WERI-Rb-1 (cell line): Measurements from ENCODE around the gene BATF3.
A peak's percentile ranks its signal among the peaks of the same experiment; 100 is the strongest.

Source experiments
- DNase-seq: peaks from one replicate; pipeline ENCODE4 v3.0.0-alpha.2; 2020
- H3K27ac ChIP-seq: fragments of 250-450 bp; sonication (Bioruptor Pico); 2 replicates; pipeline ENCODE4 v1.5.1; 2020; ENCODE audit warnings: mild to moderate bottlenecking, moderate library complexity
- H3K27me3 ChIP-seq: fragments of 250-450 bp; sonication (Bioruptor Pico); 2 replicates; pipeline ENCODE4 v1.5.1; 2021; ENCODE audit warnings: mild to moderate bottlenecking, low read depth, moderate library complexity; ENCODE audit not compliant: insufficient read depth, severe bottlenecking
- H3K36me3 ChIP-seq: fragments of 250-450 bp; sonication (Bioruptor Pico); 2 replicates; pipeline ENCODE4 v1.5.1; 2020; ENCODE audit warnings: mild to moderate bottlenecking, moderate library complexity
- H3K4me3 ChIP-seq: 2 replicates; pipeline ENCODE4 v1.5.1; 2011; ENCODE audit warnings: low read depth, mild to moderate bottlenecking, control low read depth, low read length
- H3K9me3 ChIP-seq: fragments of 250-450 bp; sonication (Bioruptor Pico); 2 replicates; pipeline ENCODE4 v1.5.1; 2021; ENCODE audit warnings: mild to moderate bottlenecking, moderate library complexity; ENCODE audit not compliant: severe bottlenecking
- CTCF ChIP-seq: IDR thresholded peaks from 2 replicates; pipeline ENCODE4 v1.5.1; 2011; ENCODE audit warnings: low read depth, mild to moderate bottlenecking, control low read depth, inconsistent platforms, low read length

BATF3 gene

GRCh38 chr1:212684076-212684475 is 15.6 kb downstream of the BATF3 start:
- DNase-seq: no peak
- no peaks in the 10 kb centered on the region for H3K36me3 ChIP-seq
- H3K27ac ChIP-seq: no peak overlapping the region
- no peak for TF ChIP-seq CTCF
- H3K9me3 ChIP-seq: no peaks in the 10 kb centered on the region
- H3K27me3 ChIP-seq: no peaks in the 10 kb centered on the region
- no peak overlapping the region for H3K4me3 ChIP-seq

GRCh38 chr1:212683357-212683722 is 16.3 kb downstream of the BATF3 start:
- no peak overlapping the region for H3K4me3 ChIP-seq
- H3K27ac ChIP-seq: no peak overlapping the region
- no peaks in the 10 kb centered on the region for H3K36me3 ChIP-seq
- DNase-seq: no peak
- no peak for TF ChIP-seq CTCF
- H3K27me3 ChIP-seq: no peaks in the 10 kb centered on the region
- H3K9me3 ChIP-seq: no peaks in the 10 kb centered on the region

GRCh38 chr1:212680680-212681389 is 18.8 kb downstream of the BATF3 start:
- Histone ChIP-seq H3K36me3 (no peaks in the 10 kb centered on the region), H3K4me3 (no peak overlapping the region), H3K9me3 (no peaks in the 10 kb centered on the region), H3K27ac (no peak overlapping the region), H3K27me3 (no peaks in the 10 kb centered on the region)
- DNase-seq: no peak
- TF ChIP-seq CTCF: no peak

GRCh38 chr1:212678456-212679410 is 20.9 kb downstream of the BATF3 start:
- Histone ChIP-seq H3K27me3 (no peaks in the 10 kb centered on the region), H3K4me3 (no peak overlapping the region), H3K9me3 (no peaks in the 10 kb centered on the region), H3K36me3 (no peaks in the 10 kb centered on the region), H3K27ac (peak overlapping the region; percentile 44; the same call in 1 of the 2 replicates)
- no peak for TF ChIP-seq CTCF
- DNase-seq: no peak

- DNase-seq: peak; percentile 46
- peak overlapping the region; percentile 44 for H3K27ac ChIP-seq
- H3K36me3 ChIP-seq: no peaks in the 10 kb centered on the region
- no peaks in the 10 kb centered on the region for H3K27me3 ChIP-seq
- TF ChIP-seq CTCF: no peak
- H3K4me3 ChIP-seq: no peak overlapping the region
- no peaks in the 10 kb centered on the region for H3K9me3 ChIP-seq
Measured at GRCh38 chr1:212677573-212677972, 22.1 kb downstream of the BATF3 start.
